Effector CD4-positive, alpha-beta T cell (primary cell): ENCODE measurements around the gene SLC12A7.
"Not testable (repeated sequence)": the region's sequence is repeated elsewhere in the genome, so short reads cannot be mapped to it uniquely, and the experiment has no call there.

ENCODE experiments used
- DNase-seq: peaks from one replicate; pipeline ENCODE4 v3.0.0-alpha.2; 2020

The SLC12A7 gene

DNA sequence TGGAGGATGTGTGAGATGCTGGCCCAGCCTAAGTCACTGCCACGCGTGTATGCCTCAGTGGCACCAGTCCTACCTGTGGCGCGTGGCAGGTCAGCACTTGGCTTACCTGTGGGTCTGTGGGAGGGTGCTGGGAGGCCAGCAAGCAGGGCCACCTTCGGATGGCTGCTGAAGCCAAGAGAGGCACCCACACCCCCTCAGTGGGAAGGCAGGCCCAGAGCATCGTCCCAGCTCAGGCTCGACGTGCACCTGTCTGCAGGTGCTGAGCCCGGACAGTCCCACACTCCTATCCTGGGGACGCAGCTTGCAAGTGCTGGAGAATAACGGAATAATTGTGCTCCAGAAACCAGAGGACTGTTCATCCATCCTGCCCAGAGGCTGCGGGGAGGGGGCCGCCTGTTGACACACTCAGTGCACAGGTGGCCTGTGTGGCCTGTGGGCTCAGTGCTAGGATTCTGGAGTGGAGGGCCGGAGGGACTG is 79.3 kb downstream of the SLC12A7 start:
- DNase-seq: no peak

- no peak for DNase-seq
Observed at GRCh38 chr5:1032011-1032410, 79.9 kb downstream of the SLC12A7 start.

DNA sequence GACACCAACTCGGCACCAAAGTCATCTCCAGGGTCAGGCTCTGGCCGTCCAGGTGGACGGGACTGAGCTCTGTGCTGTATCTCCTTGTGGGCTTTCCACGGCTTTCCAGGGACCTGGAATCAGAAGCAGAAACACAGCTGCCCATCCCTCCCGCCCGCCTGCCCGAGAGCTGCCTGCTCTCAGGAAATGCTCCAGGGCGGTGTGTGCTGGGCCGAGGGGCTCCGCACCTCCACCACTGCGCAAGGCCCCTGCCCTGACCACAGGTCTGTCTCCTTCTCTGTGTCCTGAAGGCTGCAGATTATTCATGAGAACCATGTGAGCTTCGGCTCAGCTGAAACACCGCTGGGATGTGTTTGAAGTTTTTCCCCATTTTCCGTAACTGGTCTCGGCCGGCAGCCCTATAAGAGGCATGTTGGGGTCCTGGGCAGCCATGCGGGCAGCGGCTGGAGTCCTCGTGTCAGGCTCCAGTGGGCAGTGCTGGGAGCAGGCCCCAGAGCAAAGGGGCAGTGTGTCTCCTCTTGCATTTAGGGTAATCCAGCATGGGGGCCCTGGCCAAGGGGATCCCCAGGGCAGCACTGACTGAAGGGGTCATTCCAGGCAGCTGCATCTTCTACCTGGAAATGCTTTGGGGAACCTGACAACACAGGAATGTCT is 80.4 kb downstream of the SLC12A7 start:
- no peak for DNase-seq

DNA sequence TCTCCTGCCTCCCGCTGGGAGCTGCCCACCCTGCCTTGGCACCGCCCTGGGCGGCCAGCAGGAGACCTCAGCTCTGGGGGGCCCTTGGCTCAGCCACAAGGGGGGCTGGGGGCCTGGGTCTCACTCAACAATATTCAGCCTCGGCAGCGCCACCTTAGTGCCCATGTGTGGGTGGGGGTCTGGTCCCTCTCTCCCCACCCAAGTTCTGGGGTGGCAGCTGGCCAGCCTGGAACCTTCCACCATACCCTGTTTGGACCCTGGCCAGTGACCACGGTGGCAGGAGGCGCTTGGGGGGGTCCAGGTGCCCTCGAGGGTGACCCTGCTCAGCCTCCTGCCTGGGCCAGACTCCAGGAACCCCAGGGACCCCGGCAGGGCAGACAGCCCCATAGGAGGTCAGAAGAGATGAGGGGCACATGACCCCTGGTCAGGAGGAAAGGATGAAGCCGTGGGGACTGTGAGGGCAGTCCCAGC is 81.0 kb downstream of the SLC12A7 start:
- DNase-seq: no peak

GRCh38 chr5:1029945-1030625 is 81.8 kb downstream of the SLC12A7 start:
- no peak for DNase-seq

DNA sequence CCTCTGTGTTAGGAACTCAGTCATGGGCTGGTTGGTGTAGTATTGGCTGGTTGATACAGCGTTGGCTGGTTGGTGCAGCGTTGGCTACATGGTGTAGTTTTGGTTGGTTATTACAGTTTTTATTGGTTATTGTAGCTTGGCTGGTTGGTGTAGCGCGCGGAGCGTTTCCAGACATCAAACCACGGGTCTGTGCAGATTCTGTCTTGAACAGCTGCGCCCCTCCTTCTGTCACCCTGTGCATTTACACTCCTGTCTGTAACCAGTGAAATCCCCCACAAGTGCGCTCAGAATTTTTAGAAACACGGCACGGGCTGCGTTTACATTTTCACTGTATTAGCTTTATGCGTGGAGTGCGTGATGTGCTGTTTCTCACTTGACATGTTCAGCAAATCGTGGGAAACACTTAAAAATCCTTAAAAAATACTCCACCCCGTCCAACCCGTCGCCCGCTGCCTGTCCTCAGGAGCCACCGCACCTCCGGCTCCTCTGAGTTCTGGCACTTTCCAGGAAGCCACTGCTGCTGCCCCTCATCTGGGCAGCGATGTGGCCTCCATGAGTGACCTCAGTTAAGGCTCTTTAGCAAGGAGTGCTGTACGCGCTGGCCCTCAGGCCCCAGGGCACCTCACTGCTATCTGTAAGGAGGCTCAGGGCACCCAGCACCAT is 82.5 kb downstream of the SLC12A7 start:
- no peak for DNase-seq

DNA sequence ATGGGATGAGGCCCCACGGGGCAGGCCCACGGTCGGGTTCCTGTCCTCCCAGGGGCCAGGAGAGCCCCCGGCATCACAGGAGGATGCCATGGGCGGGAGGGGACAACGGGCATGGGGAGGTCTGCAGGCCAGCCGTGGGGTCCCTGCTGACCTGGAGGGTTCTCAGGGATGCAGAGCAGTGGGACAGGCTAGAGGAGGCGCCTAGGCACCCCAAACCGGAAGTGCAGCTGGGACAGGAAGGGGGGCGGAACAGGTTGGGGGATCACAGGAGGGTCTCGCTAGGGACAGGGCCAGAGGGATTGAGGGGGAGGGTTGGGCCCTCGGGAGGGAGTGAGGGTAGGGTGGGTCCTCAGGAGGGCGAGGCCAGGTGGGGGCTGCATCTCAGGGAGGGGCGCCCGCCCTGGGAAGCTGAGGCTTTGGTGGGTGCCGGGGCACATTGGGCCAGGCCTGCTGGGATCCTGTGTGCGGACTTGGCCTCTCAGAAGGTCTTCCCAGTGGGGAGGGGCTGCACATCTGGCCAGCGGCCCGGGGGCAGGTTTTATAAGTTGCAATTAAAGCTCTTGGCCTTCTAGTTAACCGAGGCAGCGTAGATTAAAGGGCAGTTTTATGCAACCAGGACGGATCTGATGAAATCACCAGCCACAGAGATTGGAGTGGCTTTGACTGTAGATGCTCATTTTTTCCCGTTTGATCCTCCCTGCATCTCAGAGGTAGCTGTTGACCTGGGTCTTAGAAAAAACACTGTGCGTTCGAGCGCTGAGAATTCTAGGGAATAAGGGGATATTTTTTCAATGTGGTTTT is 83.2 kb downstream of the SLC12A7 start:
- DNase-seq: no peak

DNA sequence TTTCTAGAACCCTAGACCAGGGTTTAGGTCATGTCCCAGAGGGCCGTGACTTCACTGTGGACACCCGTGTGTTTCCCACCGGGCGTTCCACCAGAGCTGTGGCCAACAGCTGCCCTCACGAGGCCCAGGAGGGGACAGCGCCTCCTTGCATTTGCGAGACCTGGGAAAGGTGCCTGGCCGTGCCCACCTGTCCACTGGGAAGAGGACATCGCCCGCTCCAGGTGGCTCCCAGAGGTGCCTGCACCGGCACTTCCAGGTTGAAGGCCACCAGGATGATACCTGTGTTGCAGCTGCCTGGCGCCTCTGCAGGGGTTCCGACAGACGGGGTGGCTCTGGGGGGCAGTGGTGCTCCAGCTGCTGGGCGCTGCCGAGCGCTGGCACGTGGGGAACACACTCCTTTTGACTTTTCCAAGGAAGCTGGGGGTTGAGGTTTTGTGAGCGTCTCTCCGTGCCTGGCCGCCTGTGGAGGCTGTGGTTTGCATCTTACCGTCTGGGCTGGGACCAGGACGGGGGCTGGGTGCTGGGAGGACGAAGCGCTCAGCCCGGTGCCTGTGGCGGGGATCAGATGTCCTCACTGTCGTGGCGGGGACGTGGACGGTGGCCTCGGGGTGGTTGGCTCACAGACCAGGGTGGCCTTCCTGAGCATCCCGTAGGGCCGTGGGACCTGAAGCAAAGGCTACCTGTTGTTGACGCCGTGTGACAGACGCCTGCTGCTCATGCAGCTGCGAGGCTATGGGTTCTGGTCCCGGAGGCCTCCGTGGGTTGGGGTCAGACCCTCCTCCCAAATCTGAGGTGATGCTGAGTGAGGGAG is 84.0 kb downstream of the SLC12A7 start:
- DNase-seq: no peak

GRCh38 chr5:1026700-1027621 is 84.9 kb downstream of the SLC12A7 start:
- no peak for DNase-seq

GRCh38 chr5:1021969-1022336 is 89.9 kb downstream of the SLC12A7 start:
- not testable (repeated sequence) for DNase-seq

- no peak for DNase-seq
Observed at GRCh38 chr5:1021136-1021968, 90.5 kb downstream of the SLC12A7 start.

- DNase-seq: no peak
Observed at GRCh38 chr5:1020452-1020961, 91.4 kb downstream of the SLC12A7 start.

- DNase-seq: no peak
Observed at GRCh38 chr5:1019001-1019905, 92.6 kb downstream of the SLC12A7 start.

- DNase-seq: no peak
Observed at GRCh38 chr5:1018596-1018995, 93.3 kb downstream of the SLC12A7 start.

DNA sequence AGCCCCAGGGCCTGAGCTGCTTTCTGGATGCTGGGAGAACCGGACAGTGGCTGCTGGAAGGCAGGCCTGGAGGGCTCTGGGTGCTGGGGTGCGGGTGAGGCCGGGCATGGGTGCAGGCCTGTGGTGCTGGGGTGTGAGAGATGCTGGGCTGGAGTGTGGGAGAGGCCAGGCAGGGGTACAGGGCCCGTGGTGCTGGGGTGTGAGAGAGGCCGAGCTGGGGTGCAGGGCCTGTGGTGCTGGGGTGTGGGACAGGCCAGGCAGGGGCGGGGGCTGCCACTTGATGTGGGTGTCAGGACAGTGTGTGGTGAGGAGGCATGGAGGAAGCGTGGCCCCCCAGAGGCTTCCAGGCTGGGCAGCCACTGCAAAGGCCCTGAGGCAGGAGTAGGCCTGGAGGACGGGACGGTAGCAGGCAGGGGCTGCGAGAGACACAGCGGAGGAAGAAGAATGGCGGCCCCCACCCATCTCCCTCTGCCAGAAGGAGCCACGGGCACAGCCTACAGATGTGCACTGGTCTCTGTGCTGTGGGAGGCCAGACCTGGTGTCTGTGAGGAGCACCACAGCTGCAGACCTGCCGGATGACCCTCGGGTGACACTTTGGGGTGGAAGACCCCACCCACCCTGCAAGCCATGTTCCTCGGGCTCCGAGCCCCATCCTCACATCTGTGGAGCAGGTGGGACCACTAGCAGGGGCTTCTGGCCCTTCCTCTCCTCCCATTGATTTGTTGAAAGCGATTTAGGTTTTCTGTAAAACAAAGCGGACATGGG is 94.0 kb downstream of the SLC12A7 start:
- no peak for DNase-seq

DNA sequence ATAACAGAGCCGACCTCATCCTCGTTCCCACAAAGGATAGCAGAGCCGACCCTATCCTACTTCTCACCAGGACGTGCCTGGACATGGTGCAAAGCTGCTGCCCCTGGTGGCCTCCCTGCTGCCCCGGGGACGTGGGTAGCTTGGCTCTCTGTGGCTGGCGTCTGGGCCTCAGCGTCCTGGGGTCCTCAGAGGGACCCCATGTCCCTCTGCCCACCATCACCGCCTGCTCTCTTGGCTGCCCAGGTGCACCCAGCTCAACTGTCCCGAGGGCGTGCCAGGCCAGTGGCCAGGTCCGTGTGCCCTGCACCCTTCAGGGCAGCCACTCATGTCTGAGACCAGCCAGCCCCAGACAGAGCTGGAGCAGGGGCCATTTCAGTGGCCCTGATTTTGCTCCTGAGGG is 94.8 kb downstream of the SLC12A7 start:
- DNase-seq: no peak

GRCh38 chr5:1016476-1016875 is 95.4 kb downstream of the SLC12A7 start:
- no peak for DNase-seq

GRCh38 chr5:1016036-1016435 is 95.8 kb downstream of the SLC12A7 start:
- DNase-seq: no peak
